Mesothelial cell of epicardium (in vitro differentiated cells): Measurements from ENCODE around the gene ZNF555. TPM values are rescaled to one million over a fixed set of nuclear protein-coding genes. Genes with fewer than 3 reads are reported as not detected.

Experiments
- DNase-seq, 2 experiments: peaks; one replicate each; pipeline ENCODE4 v3.0.0; 2021; ENCODE audit warnings: low spot score in 2 of 2; ENCODE audit not compliant: unreplicated experiment in 2 of 2
- H3K27ac Mint-ChIP-seq: 2 replicates; pipeline ENCODE4 v1.8.0; 2021; ENCODE audit warnings: mixed read lengths
- H3K27me3 Mint-ChIP-seq: 2 replicates; pipeline ENCODE4 v1.8.0; 2021; ENCODE audit warnings: low read depth, mixed read lengths
- H3K36me3 Mint-ChIP-seq: 2 replicates; pipeline ENCODE4 v1.8.0; 2021; ENCODE audit warnings: mixed read lengths
- H3K4me1 Mint-ChIP-seq: 2 replicates; pipeline ENCODE4 v1.8.0; 2021; ENCODE audit warnings: mixed read lengths
- H3K4me3 Mint-ChIP-seq: 2 replicates; pipeline ENCODE4 v1.8.0; 2021; ENCODE audit warnings: mild to moderate bottlenecking, moderate library complexity, mixed read lengths
- H3K9me3 Mint-ChIP-seq: 2 replicates; pipeline ENCODE4 v1.8.0; 2021; ENCODE audit warnings: mixed read lengths
- CTCF ChIP-seq: fragments of 200-600 bp; sonication (generic); IDR thresholded peaks from one replicate; pipeline ENCODE4 v1.5.0; 2021; ENCODE audit warnings: antibody characterized with exemption; ENCODE audit not compliant: unreplicated experiment
- total RNA-seq: library from RNA; stranded (reverse); gene quantifications from 3 replicates; pipeline ENCODE4 v1.2.1, GENCODE V29; 2021

ZNF555 gene
- total RNA-seq, 1 donor from 2014 or later = 10.6 TPM

- no peak overlapping the region for H3K27ac Mint-ChIP-seq
- no peaks in the 10 kb centered on the region for H3K4me1 Mint-ChIP-seq
- DNase-seq = no peak
- no peaks in the 10 kb centered on the region for H3K27me3 Mint-ChIP-seq
- no peaks in the 10 kb centered on the region for H3K9me3 Mint-ChIP-seq
- H3K36me3 Mint-ChIP-seq = peaks cover 23% of the 10 kb centered on the region
- H3K4me3 Mint-ChIP-seq = no peak overlapping the region
- TF ChIP-seq CTCF = no peak
These were observed 35.9 kb upstream of the ZNF555 start for GRCh38 chr19:2805261-2805900.

- TF ChIP-seq CTCF = no peak
- H3K27me3 Mint-ChIP-seq = no peaks in the 10 kb centered on the region
- DNase-seq = no peak
- no peaks in the 10 kb centered on the region for H3K9me3 Mint-ChIP-seq
- no peak overlapping the region for H3K4me3 Mint-ChIP-seq
- no peaks in the 10 kb centered on the region for H3K4me1 Mint-ChIP-seq
- peaks cover 19% of the 10 kb centered on the region for H3K36me3 Mint-ChIP-seq
- H3K27ac Mint-ChIP-seq = no peak overlapping the region
These were observed 35.2 kb upstream of the ZNF555 start for GRCh38 chr19:2805991-2806649.

- no peaks in the 10 kb centered on the region for H3K27me3 Mint-ChIP-seq
- H3K27ac Mint-ChIP-seq = no peak overlapping the region
- no peaks in the 10 kb centered on the region for H3K9me3 Mint-ChIP-seq
- TF ChIP-seq CTCF = no peak
- no peak for DNase-seq
- no peak overlapping the region for H3K4me3 Mint-ChIP-seq
- H3K4me1 Mint-ChIP-seq = no peaks in the 10 kb centered on the region
- H3K36me3 Mint-ChIP-seq = peaks cover 17% of the 10 kb centered on the region
These were observed 34.4 kb upstream of the ZNF555 start for GRCh38 chr19:2806736-2807378.

GRCh38 chr19:2807379-2808128 lies 33.7 kb upstream of the ZNF555 start:
- H3K4me3 Mint-ChIP-seq = no peak overlapping the region
- no peaks in the 10 kb centered on the region for H3K27me3 Mint-ChIP-seq
- no peaks in the 10 kb centered on the region for H3K9me3 Mint-ChIP-seq
- no peak overlapping the region for H3K27ac Mint-ChIP-seq
- peaks cover 15% of the 10 kb centered on the region for H3K36me3 Mint-ChIP-seq
- no peak for TF ChIP-seq CTCF
- no peak for DNase-seq
- no peaks in the 10 kb centered on the region for H3K4me1 Mint-ChIP-seq

GRCh38 chr19:2808129-2808941 lies 32.9 kb upstream of the ZNF555 start:
- no peak for DNase-seq
- Mint-ChIP-seq H3K27me3 (no peaks in the 10 kb centered on the region), H3K9me3 (no peaks in the 10 kb centered on the region), H3K36me3 (peaks cover 10% of the 10 kb centered on the region), H3K4me1 (no peaks in the 10 kb centered on the region), H3K27ac (no peak overlapping the region), H3K4me3 (no peak overlapping the region)
- no peak for TF ChIP-seq CTCF
